SJCRH30 (cell line): Measurements from ENCODE around the gene MAPRE2. TPM values are rescaled to one million over a fixed set of nuclear protein-coding genes. Genes with fewer than 3 reads are reported as not detected.
A peak's percentile ranks its signal among the peaks of the same experiment; 100 is the strongest.

ENCODE experiments used
- DNase-seq, 2 experiments: peaks; one replicate each; pipeline ENCODE4 v3.0.0-alpha.2; 2015 to 2020
- H3K27ac ChIP-seq: fragments of 250-450 bp; sonication (Bioruptor Pico); 2 replicates; pipeline ENCODE4 v1.5.1; 2020; ENCODE audit warnings: mild to moderate bottlenecking, moderate library complexity
- H3K27me3 ChIP-seq: fragments of 250-450 bp; sonication (Bioruptor Pico); 2 replicates; pipeline ENCODE4 v1.5.1; 2020; ENCODE audit warnings: mild to moderate bottlenecking, moderate library complexity
- H3K36me3 ChIP-seq: fragments of 250-450 bp; sonication (Bioruptor Pico); 2 replicates; pipeline ENCODE4 v1.5.1; 2020; ENCODE audit warnings: mild to moderate bottlenecking, moderate library complexity
- H3K4me1 ChIP-seq: fragments of 250-450 bp; sonication (Bioruptor Pico); 2 replicates; pipeline ENCODE4 v1.5.1; 2020; ENCODE audit warnings: mild to moderate bottlenecking, moderate library complexity
- H3K4me3 ChIP-seq: fragments of 250-450 bp; sonication (Bioruptor Pico); 2 replicates; pipeline ENCODE4 v1.5.1; 2020; ENCODE audit warnings: mild to moderate bottlenecking, moderate library complexity
- H3K9me3 ChIP-seq: fragments of 250-450 bp; sonication (Bioruptor Pico); replicated peaks from 2 replicates; pipeline ENCODE4 v1.5.1; 2020; ENCODE audit warnings: mild to moderate bottlenecking, moderate library complexity
- total RNA-seq: library from RNA; depleted of rRNA; stranded (reverse); fragments of >200 nt; shearing (Covaris generic); gene quantifications from 2 replicates; pipeline ENCODE4 v1.2.3, GENCODE V29; 2014

MAPRE2 gene
- total RNA-seq, 1 experiment from 2014 or later = 21.5 TPM

DNA sequence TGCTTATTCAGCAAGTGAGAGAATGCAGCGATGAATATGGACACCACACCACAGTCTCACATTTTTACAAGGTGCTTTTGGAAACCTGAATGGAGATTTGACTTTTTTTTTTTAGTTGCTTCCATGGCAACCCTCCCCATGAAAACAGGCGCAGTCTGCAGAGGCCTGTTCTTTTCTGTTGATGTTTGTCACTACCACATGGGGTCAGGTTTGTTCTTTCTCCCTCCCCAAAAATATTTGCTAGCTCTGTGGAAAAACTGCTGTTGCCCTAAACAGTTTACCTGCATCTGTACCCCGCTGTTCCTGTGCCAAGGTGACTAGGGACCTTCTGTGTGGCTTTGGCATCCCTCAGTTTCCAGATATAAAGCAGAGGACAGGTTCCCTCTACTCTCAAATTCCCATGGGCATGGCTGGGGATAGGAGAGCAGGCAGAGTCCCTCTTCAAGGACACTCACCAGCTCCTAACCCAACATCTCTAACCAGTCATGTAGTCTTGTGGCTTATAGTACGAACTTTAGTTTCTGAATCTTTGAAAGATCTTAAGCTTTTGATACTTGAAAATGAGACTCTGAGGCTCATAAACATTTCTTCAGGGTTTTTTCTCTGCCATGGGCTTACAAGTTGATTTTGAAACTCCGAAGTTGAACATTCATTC, 14.7 kb upstream of the MAPRE2 start:
- no peaks in the 10 kb centered on the region for H3K9me3 ChIP-seq
- H3K4me1 ChIP-seq = peaks cover 24% of the 10 kb centered on the region
- H3K27me3 ChIP-seq = no peaks in the 10 kb centered on the region
- no peak overlapping the region for H3K27ac ChIP-seq
- no peaks in the 10 kb centered on the region for H3K36me3 ChIP-seq
- no peak overlapping the region for H3K4me3 ChIP-seq
- DNase-seq = no peak

DNA sequence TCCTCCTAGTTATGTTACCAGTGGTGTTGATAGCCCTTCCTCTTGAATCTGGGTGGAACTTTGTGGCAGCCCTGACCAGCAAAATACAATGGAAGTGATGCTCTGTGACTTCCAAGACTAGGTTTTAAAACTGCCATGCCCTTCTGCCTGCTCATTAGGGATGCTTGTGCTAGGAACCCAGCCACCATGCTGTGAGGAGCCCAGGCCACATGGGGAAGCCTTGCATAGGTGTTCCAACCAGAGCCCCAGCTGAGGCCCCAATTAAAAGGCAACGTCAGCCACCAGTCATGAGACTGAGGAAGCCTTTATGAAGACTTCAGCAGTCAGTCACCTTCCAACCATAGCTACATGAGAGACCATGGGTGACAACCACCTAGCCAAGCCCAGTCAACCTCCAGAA, 14.0 kb upstream of the MAPRE2 start:
- Histone ChIP-seq H3K9me3 (no peaks in the 10 kb centered on the region), H3K4me3 (no peak overlapping the region), H3K27me3 (no peaks in the 10 kb centered on the region), H3K36me3 (no peaks in the 10 kb centered on the region), H3K4me1 (peaks cover 24% of the 10 kb centered on the region), H3K27ac (no peak overlapping the region)
- no peak for DNase-seq

- Histone ChIP-seq H3K4me3 (no peak overlapping the region), H3K27ac (no peak overlapping the region), H3K27me3 (no peaks in the 10 kb centered on the region), H3K36me3 (no peaks in the 10 kb centered on the region), H3K9me3 (no peaks in the 10 kb centered on the region), H3K4me1 (peaks cover 24% of the 10 kb centered on the region)
- DNase-seq = no peak
Measured at GRCh38 chr18:35028536-35028935, 12.7 kb upstream of the MAPRE2 start.

DNA sequence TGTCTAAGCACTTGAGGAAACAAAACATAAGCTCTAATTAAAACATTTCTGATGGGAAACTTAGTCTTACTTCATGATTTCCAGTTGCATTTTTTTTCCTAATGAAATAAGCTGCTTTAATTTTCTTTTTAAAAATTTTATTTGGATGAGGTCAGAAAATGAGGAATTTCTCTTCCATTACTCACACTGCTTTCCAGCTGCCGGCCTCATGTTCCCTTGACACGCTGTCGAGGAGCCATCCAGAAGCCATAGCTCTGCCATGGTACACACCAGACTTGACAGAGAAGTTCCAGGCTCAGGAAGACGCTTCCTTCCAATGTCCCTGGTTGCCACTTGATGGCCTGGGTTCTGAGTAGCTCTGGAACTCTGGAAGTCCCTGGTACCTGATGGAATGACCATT, 12.1 kb upstream of the MAPRE2 start:
- Histone ChIP-seq H3K4me3 (no peak overlapping the region), H3K27ac (no peak overlapping the region)
- DNase-seq = peak in 1 of 2 experiments; percentile 9

GRCh38 chr18:35029770-35030169, 11.4 kb upstream of the MAPRE2 start:
- no peak for DNase-seq
- H3K27ac ChIP-seq = no peak overlapping the region
- H3K27me3 ChIP-seq = no peaks in the 10 kb centered on the region
- H3K36me3 ChIP-seq = no peaks in the 10 kb centered on the region
- no peaks in the 10 kb centered on the region for H3K9me3 ChIP-seq
- no peak overlapping the region for H3K4me3 ChIP-seq
- H3K4me1 ChIP-seq = peaks cover 20% of the 10 kb centered on the region

More for the DNA sequence above, 12.1 kb upstream of the MAPRE2 start:
- Histone ChIP-seq H3K9me3 (no peaks in the 10 kb centered on the region), H3K36me3 (no peaks in the 10 kb centered on the region), H3K4me1 (peaks cover 24% of the 10 kb centered on the region), H3K27me3 (no peaks in the 10 kb centered on the region)

DNA sequence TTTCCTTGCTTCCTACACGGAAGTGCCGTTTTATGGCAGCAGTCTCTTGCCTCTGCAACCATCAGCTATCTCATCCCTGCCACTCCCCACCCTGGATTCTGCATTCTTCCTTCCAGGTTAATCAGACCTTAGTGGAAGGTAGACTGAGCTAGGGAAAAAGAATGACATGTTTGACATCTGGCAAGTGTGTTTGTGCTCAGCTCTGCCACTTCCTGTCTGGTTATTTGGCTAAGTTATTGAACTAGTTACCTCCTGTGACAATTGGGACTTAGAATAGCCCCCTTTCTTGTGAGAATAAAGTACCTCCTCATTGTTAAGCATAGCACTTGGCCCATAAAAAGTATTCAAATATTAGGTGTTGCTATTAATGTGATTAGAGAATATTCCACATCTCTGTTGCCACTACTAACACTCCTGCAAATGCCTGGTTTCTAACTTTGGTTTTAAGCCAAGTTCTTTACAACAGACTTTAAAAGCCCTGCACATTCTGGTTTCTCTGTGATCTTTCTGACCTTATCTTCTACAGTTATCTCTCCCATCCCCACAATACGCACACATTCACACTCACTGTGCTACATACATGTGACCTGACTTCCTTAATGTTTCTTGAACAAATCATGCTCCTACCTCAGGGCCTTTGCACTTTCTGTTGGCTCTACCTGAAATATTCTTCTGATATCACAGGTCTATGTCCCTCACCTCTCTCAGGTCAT, 10.8 kb upstream of the MAPRE2 start:
- Histone ChIP-seq H3K4me3 (no peak overlapping the region), H3K9me3 (no peaks in the 10 kb centered on the region), H3K36me3 (no peaks in the 10 kb centered on the region), H3K27me3 (no peaks in the 10 kb centered on the region), H3K27ac (no peak overlapping the region), H3K4me1 (peaks cover 13% of the 10 kb centered on the region)
- no peak for DNase-seq

DNA sequence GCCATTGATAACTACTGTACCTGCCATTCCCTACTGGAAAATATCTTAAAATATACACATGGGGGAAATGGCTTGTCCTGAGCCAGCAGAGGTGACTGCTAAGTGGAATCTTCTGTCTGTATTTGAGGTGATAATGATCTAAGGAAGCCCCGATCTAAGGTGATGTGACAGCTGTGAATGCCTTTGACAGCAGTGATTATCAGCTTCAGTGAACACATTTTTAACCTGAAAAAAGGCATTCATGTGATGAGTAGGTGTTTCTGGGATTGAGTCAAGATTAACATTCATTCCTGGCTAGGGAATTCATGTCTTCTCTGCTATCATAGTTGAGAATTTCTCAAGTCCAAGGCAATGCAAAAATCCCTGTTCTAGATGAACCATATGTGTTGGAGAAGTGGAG, 9.1 kb upstream of the MAPRE2 start:
- Histone ChIP-seq H3K4me1 (peaks cover 8% of the 10 kb centered on the region; the same call in 1 of the 2 replicates), H3K4me3 (no peak overlapping the region), H3K27ac (no peak overlapping the region), H3K36me3 (no peaks in the 10 kb centered on the region), H3K27me3 (no peaks in the 10 kb centered on the region), H3K9me3 (no peaks in the 10 kb centered on the region)
- no peak for DNase-seq

GRCh38 chr18:35038029-35038428, 3.2 kb upstream of the MAPRE2 start:
- no peak overlapping the region for H3K4me3 ChIP-seq
- H3K4me1 ChIP-seq = peaks cover 14% of the 10 kb centered on the region
- no peak overlapping the region for H3K27ac ChIP-seq
- no peaks in the 10 kb centered on the region for H3K36me3 ChIP-seq
- no peaks in the 10 kb centered on the region for H3K9me3 ChIP-seq
- no peaks in the 10 kb centered on the region for H3K27me3 ChIP-seq
- DNase-seq = no peak

GRCh38 chr18:35038881-35039491, 2.2 kb upstream of the MAPRE2 start:
- no peaks in the 10 kb centered on the region for H3K27me3 ChIP-seq
- DNase-seq = no peak
- no peaks in the 10 kb centered on the region for H3K9me3 ChIP-seq
- no peaks in the 10 kb centered on the region for H3K36me3 ChIP-seq
- H3K4me3 ChIP-seq = no peak overlapping the region
- no peak overlapping the region for H3K27ac ChIP-seq
- peaks cover 14% of the 10 kb centered on the region for H3K4me1 ChIP-seq

GRCh38 chr18:35040638-35040987, 600 bp upstream of the MAPRE2 start:
- no peaks in the 10 kb centered on the region for H3K9me3 ChIP-seq
- no peaks in the 10 kb centered on the region for H3K27me3 ChIP-seq
- peaks cover 14% of the 10 kb centered on the region for H3K4me1 ChIP-seq
- H3K4me3 ChIP-seq = peak overlapping the region; percentile 78
- H3K27ac ChIP-seq = peak overlapping the region; percentile 74
- no peaks in the 10 kb centered on the region for H3K36me3 ChIP-seq
- DNase-seq = no peak

GRCh38 chr18:35041815-35042387, 688 bp downstream of the MAPRE2 start:
- H3K4me3 ChIP-seq = peak overlapping the region; percentile 78
- peak overlapping the region; percentile 74 for H3K27ac ChIP-seq
- H3K36me3 ChIP-seq = no peaks in the 10 kb centered on the region
- DNase-seq = peak; percentile 4 to 34
- no peaks in the 10 kb centered on the region for H3K9me3 ChIP-seq
- H3K4me1 ChIP-seq = peaks cover 14% of the 10 kb centered on the region
- no peaks in the 10 kb centered on the region for H3K27me3 ChIP-seq

- no peaks in the 10 kb centered on the region for H3K36me3 ChIP-seq
- peaks cover 14% of the 10 kb centered on the region for H3K4me1 ChIP-seq
- H3K9me3 ChIP-seq = no peaks in the 10 kb centered on the region
- DNase-seq = no peak
- H3K4me3 ChIP-seq = peak overlapping the region; percentile 78
- no peak overlapping the region for H3K27ac ChIP-seq
- H3K27me3 ChIP-seq = no peaks in the 10 kb centered on the region
Measured at GRCh38 chr18:35042389-35043071, 1.3 kb downstream of the MAPRE2 start.

DNA sequence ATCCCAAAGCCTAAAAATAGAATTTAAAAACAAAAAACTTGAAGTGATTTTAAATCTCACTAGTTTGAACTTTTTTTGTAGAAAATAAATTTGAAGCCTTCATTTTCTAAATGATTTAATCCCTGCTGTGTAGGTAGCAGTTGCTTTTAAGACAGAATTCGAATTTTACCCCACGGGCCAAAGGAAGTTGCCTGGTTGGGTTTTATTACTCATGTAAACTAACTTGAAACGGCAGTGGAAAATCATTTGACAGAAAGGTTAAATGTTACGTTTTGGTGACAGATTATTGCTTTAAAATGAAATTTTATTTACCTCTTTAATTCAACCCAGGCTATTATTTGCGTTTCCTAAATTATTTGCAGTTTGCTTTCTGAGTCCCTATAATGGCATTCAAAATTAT, 2.0 kb downstream of the MAPRE2 start:
- H3K27me3 ChIP-seq = no peaks in the 10 kb centered on the region
- no peaks in the 10 kb centered on the region for H3K9me3 ChIP-seq
- no peak for DNase-seq
- no peaks in the 10 kb centered on the region for H3K36me3 ChIP-seq
- peak overlapping the region; percentile 78; the same call in 1 of the 2 replicates for H3K4me3 ChIP-seq
- H3K4me1 ChIP-seq = peaks cover 14% of the 10 kb centered on the region
- no peak overlapping the region for H3K27ac ChIP-seq

- no peak overlapping the region for H3K4me3 ChIP-seq
- DNase-seq = no peak
- H3K27ac ChIP-seq = no peak overlapping the region
- H3K4me1 ChIP-seq = peaks cover 6% of the 10 kb centered on the region; the same call in 1 of the 2 replicates
- H3K36me3 ChIP-seq = no peaks in the 10 kb centered on the region
- no peaks in the 10 kb centered on the region for H3K27me3 ChIP-seq
- no peaks in the 10 kb centered on the region for H3K9me3 ChIP-seq
Measured at GRCh38 chr18:35045121-35045520, 3.9 kb downstream of the MAPRE2 start.

GRCh38 chr18:35045806-35046205, 4.6 kb downstream of the MAPRE2 start:
- DNase-seq = no peak
- Histone ChIP-seq H3K27ac (no peak overlapping the region), H3K9me3 (no peaks in the 10 kb centered on the region), H3K36me3 (no peaks in the 10 kb centered on the region), H3K4me1 (no peaks in the 10 kb centered on the region), H3K4me3 (no peak overlapping the region), H3K27me3 (no peaks in the 10 kb centered on the region)
